ENCODE results near the gene CCDC178. TPM values are rescaled to one million over a fixed set of nuclear protein-coding genes. Genes with fewer than 3 reads are reported as not detected.

Gene CCDC178
- total and polyA plus RNA-seq, 2 of the 4 experiments (the other 2 are of a cell fraction): not detected

- BruUV-seq (replicated peaks): no TSS peak
- dilution Hi-C loops (cut with HindIII; ENCODE audit: low sequenced_read_pairs, unreplicated experiment): no loop called here
- Histone ChIP-seq H3K23ac (ENCODE audit: low read depth, low read length) (no peak overlapping the region), H2BK5ac (ENCODE audit: low read depth, low read length, poor library complexity, severe bottlenecking) (no peak overlapping the region), H2BK15ac (ENCODE audit: low read depth, low read length) (no peak overlapping the region), H2BK120ac (ENCODE audit: low read depth, low read length) (no peak overlapping the region), H2AFZ (replicated peaks; ENCODE audit: low read length, poor library complexity) (no peak overlapping the region), H3K9me3 (ENCODE audit: control insufficient read depth, insufficient read depth, low read length) (no peaks in the 10 kb centered on the region), H3K14ac (replicated peaks; ENCODE audit: low read depth, low read length) (no peak overlapping the region), H3K27ac (ENCODE audit: insufficient read depth, low read length) (no peak overlapping the region), H3K4ac (ENCODE audit: low read depth, low read length) (no peak overlapping the region), H3K18ac (ENCODE audit: low read depth, low read length) (no peak overlapping the region), H3K27me3 (ENCODE audit: control insufficient read depth, insufficient read depth, low read length) (no peaks in the 10 kb centered on the region), H3K9me1 (ENCODE audit: insufficient read depth, low read length) (no peaks in the 10 kb centered on the region), H2AK9ac (replicated peaks; ENCODE audit: low read depth, low read length, poor library complexity) (no peak overlapping the region), H3K4me1 (ENCODE audit: control insufficient read depth, insufficient read depth, low read length) (no peaks in the 10 kb centered on the region), H3K4me3 (ENCODE audit: insufficient read depth, low read depth, low read length) (no peak overlapping the region), H4K5ac (ENCODE audit: low read depth, low read length) (no peak overlapping the region), H4K91ac (ENCODE audit: insufficient read depth, low read depth, low read length) (no peak overlapping the region), H4K8ac (ENCODE audit: low read depth in 2 of 2, low read length in 2 of 2) (no peak overlapping the region), H3K9ac (ENCODE audit: low read depth, low read length) (no peak overlapping the region), H3K4me2 (ENCODE audit: low read depth, low read length) (no peak overlapping the region), H3K56ac (ENCODE audit: extremely low read depth, insufficient read depth, low read length) (no peak overlapping the region), H2BK20ac (ENCODE audit: low read depth, low read length) (no peak overlapping the region), H2AK5ac (ENCODE audit: low read depth, low read length) (no peak overlapping the region), H3K79me1 (ENCODE audit: low read depth in 1 of 2, low read length in 2 of 2) (no peaks in the 10 kb centered on the region), H3K36me3 (ENCODE audit: control insufficient read depth, insufficient read depth, low read length) (no peaks in the 10 kb centered on the region), H4K20me1 (ENCODE audit: insufficient read depth, low read length) (no peaks in the 10 kb centered on the region)
- ChIA-PET CTCF (no interaction called here), POLR2A (ENCODE audit: unreplicated experiment) (no interaction called here)
- DNase-seq (no peak), ATAC-seq (ENCODE audit: low read depth) (no peak)
- TF ChIP-seq SMC3 (IDR thresholded peaks at IDR 0.05; ENCODE audit: low read depth, low read length) (no peak), MAFK (IDR thresholded peaks at IDR 0.05; ENCODE audit: low read depth, low read length) (no peak), USF2 (IDR thresholded peaks at IDR 0.05; ENCODE audit: low read depth, low read length) (no peak), MAZ (IDR thresholded peaks at IDR 0.05; ENCODE audit: borderline replicate concordance, low read depth, low read length) (no peak), BHLHE40 (IDR thresholded peaks at IDR 0.05; ENCODE audit: low read depth, low read length) (no peak), MXI1 (IDR thresholded peaks at IDR 0.05; ENCODE audit: borderline replicate concordance, low read depth, low read length) (no peak), ELK1 (IDR thresholded peaks at IDR 0.05; ENCODE audit: borderline replicate concordance, low read depth, low read length) (no peak), NFE2L2 (IDR thresholded peaks at IDR 0.05; ENCODE audit: low read depth, low read length) (no peak), CHD1 (IDR thresholded peaks at IDR 0.05; ENCODE audit: low read depth, low read length) (no peak), RAD21 (IDR thresholded peaks at IDR 0.05; ENCODE audit: low read length) (no peak), RCOR1 (IDR thresholded peaks at IDR 0.05; ENCODE audit: insufficient replicate concordance, low read length) (no peak), CEBPB (IDR thresholded peaks at IDR 0.05; ENCODE audit: low read depth, low read length) (no peak), FOS (IDR thresholded peaks at IDR 0.05; ENCODE audit: low read depth, low read length) (no peak), RFX5 (IDR thresholded peaks at IDR 0.05; ENCODE audit: low read depth, low read length) (no peak), POLR2A (IDR thresholded peaks at IDR 0.05; ENCODE audit: low read depth, low read length) (no peak), CTCF (conservative IDR thresholded peaks at IDR 0.05; ENCODE audit: low read depth, low read length) (no peak)
- in situ Hi-C loops (cut with MboI; ENCODE audit: low sequenced_read_pairs): no loop called here
- intact Hi-C loops (cut with micrococcal nuclease): no loop called here
Measured at GRCh38 chr18:33156906-33157470, 283.5 kb downstream of the CCDC178 start.
